GM10248 (cell line): ENCODE measurements around the gene B3GAT1.
"Not testable (repeated sequence)": the region's sequence is repeated elsewhere in the genome, so short reads cannot be mapped to it uniquely, and the experiment has no call there.

Source experiments
- CTCF ChIA-PET: fragments of 300-600 bp; sonication (Branson Sonifier 250); formaldehyde crosslinking; extraction: SDS; loops from one replicate; lab custom pipeline; 2021; ENCODE audit warnings: antibody characterized with exemption; lab: Yijun Ruan, JAX
- POLR2A ChIA-PET: fragments of 350-650 bp; sonication (Branson Sonifier 250); formaldehyde crosslinking; extraction: SDS; loops from one replicate; lab custom pipeline; 2020; ENCODE audit warnings: antibody characterized with exemption; lab: Yijun Ruan, JAX
- DNase-seq: peaks from one replicate; pipeline ENCODE4 v3.0.0; 2012; ENCODE audit errors: extremely low spot score
- CTCF ChIP-seq: IDR thresholded peaks from 2 replicates; pipeline ENCODE4 v1.5.1; 2012; ENCODE audit warnings: mild to moderate bottlenecking, low read depth; ENCODE audit errors: extremely low read depth, missing control alignments, control extremely low read depth

Gene B3GAT1

GRCh38 chr11:134412203-134413042 is at the start of gene B3GAT1:
Gene B3GAT1, minus strand, starts transcription at chr11:134412242. Its CDS starts 24,583 bp downstream, at chr11:134387659.
- ChIA-PET CTCF (no interaction called here), POLR2A (no interaction called here)
- TF ChIP-seq CTCF = no peak
- DNase-seq = no peak

GRCh38 chr11:134461621-134462020 is 49.6 kb upstream of the B3GAT1 start:
- CTCF ChIA-PET = interaction anchor here (1.0 kb wide), 1 partner anchor 8 kb away, joined by 3 read pairs; no protein-coding TSS in a partner anchor

GRCh38 chr11:134460881-134461280 is 48.8 kb upstream of the B3GAT1 start:
- no peak for DNase-seq
- CTCF ChIA-PET = no interaction called here
- POLR2A ChIA-PET = no interaction called here
- no peak for TF ChIP-seq CTCF

More at GRCh38 chr11:134461621-134462020, 49.6 kb upstream of the B3GAT1 start:
- POLR2A ChIA-PET = no interaction called here
- DNase-seq = no peak
- no peak for TF ChIP-seq CTCF

GRCh38 chr11:134460062-134460561 is 48.1 kb upstream of the B3GAT1 start:
- ChIA-PET CTCF (no interaction called here), POLR2A (no interaction called here)
- DNase-seq = no peak
- TF ChIP-seq CTCF = no peak

GRCh38 chr11:134459246-134460061 is 47.4 kb upstream of the B3GAT1 start:
- CTCF ChIA-PET = no interaction called here
- POLR2A ChIA-PET = no interaction called here
- no peak for TF ChIP-seq CTCF
- DNase-seq = no peak

- DNase-seq, POLR2A ChIA-PET, CTCF ChIA-PET: not testable (repeated sequence)
These were observed 45.5 kb upstream of the B3GAT1 start for GRCh38 chr11:134457411-134458007.
